Panc1 (cell line): Measurements from ENCODE around the gene TTLL11.

Source experiments
- POLR2AphosphoS5 ChIP-seq: IDR thresholded peaks from 2 replicates; pipeline ENCODE4 v1.6.1; 2012; ENCODE audit warnings: mild to moderate bottlenecking, low read depth, low read length, moderate library complexity
- TF ChIP-seq, protein P1 (sequence below): fragments of 450-650 bp; IDR thresholded peaks from 2 replicates; pipeline ENCODE4 v1.5.1; 2017; ENCODE audit warnings: mild to moderate bottlenecking

DNA sequence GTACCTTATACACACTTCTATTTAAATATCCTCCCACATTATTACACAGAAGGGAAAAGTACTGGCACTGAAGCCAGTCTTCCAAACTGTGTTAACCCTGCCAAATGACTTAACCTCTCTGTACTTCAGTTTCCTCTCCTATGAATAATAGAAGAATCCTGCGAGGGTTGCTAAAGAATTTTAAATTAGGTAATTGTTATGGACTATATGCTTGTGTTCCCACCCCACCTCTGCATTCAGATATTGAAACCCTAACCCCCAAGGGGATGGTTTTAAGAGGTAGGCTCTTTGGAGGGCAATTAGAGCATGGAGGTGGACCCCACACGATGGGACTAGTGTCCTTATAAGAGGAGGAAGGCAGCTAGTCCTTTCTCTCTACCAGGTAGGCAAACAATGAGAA, 72.7 kb downstream of the TTLL11 start:
- TF ChIP-seq, protein P1, sequence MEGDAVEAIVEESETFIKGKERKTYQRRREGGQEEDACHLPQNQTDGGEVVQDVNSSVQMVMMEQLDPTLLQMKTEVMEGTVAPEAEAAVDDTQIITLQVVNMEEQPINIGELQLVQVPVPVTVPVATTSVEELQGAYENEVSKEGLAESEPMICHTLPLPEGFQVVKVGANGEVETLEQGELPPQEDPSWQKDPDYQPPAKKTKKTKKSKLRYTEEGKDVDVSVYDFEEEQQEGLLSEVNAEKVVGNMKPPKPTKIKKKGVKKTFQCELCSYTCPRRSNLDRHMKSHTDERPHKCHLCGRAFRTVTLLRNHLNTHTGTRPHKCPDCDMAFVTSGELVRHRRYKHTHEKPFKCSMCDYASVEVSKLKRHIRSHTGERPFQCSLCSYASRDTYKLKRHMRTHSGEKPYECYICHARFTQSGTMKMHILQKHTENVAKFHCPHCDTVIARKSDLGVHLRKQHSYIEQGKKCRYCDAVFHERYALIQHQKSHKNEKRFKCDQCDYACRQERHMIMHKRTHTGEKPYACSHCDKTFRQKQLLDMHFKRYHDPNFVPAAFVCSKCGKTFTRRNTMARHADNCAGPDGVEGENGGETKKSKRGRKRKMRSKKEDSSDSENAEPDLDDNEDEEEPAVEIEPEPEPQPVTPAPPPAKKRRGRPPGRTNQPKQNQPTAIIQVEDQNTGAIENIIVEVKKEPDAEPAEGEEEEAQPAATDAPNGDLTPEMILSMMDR = no peak
- TF ChIP-seq POLR2AphosphoS5 = no peak
